T-cell (primary cell): ENCODE data around the gene AP3S2. TPM values are rescaled to one million over a fixed set of nuclear protein-coding genes. Genes with fewer than 3 reads are reported as not detected.

Source experiments
- ATAC-seq, 4 experiments: fragments of 200-7000 bp in 3 of 4; fragments of 150-1000 bp in 1 of 4; cut with Tn5 transposase; replicated peaks in 1 of 4; 1 replicate in 3 of 4; 2 replicates in 1 of 4; pipeline ENCODE4 v1.10.0; 2021; ENCODE audit warnings: moderate library complexity in 3 of 4, mild to moderate bottlenecking in 2 of 4, moderate number of reproducible peaks in 1 of 4
- CTCF ChIA-PET, 2 donors: fragments of 300-600 bp; sonication (Branson Sonifier 250); formaldehyde crosslinking; loops; one replicate each; lab custom pipeline; 2022; ENCODE audit warnings: antibody characterized with exemption in 2 of 2; lab: Charles Lee
- POLR2A ChIA-PET, 2 donors: fragments of 300-600 bp; sonication (Branson Sonifier 250); formaldehyde crosslinking; loops; one replicate each; lab custom pipeline; 2022; ENCODE audit warnings: antibody characterized with exemption in 2 of 2; lab: Charles Lee
- DNase-seq, 35 experiments: peaks; one replicate each; pipeline versions ENCODE4 v3.0.0 to v3.0.0-alpha.2; 2013 to 2023
- H3K27ac ChIP-seq: one replicate; pipeline ENCODE4 v1.5.1; 2013; ENCODE audit warnings: low read length
- H3K27me3 ChIP-seq, 2 experiments: replicated peaks in 1 of 2; 1 replicate in 1 of 2; 2 replicates in 1 of 2; pipeline versions ENCODE4 v1.6.1 to v1.7.0; 2013; ENCODE audit warnings: low read length in 1 of 2, mixed read lengths in 1 of 2; ENCODE audit not compliant: control insufficient read depth in 2 of 2, insufficient read depth in 2 of 2; ENCODE audit errors: extremely low read depth in 1 of 2
- H3K36me3 ChIP-seq, 2 donors: 1 replicate in 1 of 2; 2 replicates in 1 of 2; pipeline versions ENCODE4 v1.6.1 to v1.7.0; 2013; ENCODE audit warnings: low read length in 1 of 2; ENCODE audit not compliant: control insufficient read depth in 2 of 2, insufficient read depth in 1 of 2; ENCODE audit errors: extremely low read depth in 1 of 2
- H3K4me1 ChIP-seq, 2 experiments: 1 replicate in 1 of 2; 2 replicates in 1 of 2; pipeline versions ENCODE4 v1.6.1 to v1.7.0; 2013; ENCODE audit warnings: low read length in 2 of 2, mixed read lengths in 1 of 2; ENCODE audit not compliant: insufficient read depth in 2 of 2, control insufficient read depth in 1 of 2; ENCODE audit errors: extremely low read depth in 1 of 2
- H3K4me3 ChIP-seq, 2 donors: 1 replicate in 1 of 2; 2 replicates in 1 of 2; pipeline versions ENCODE4 v1.5.1 to v1.7.0; 2013; ENCODE audit warnings: mild to moderate bottlenecking in 2 of 2, low read length in 1 of 2, moderate library complexity in 1 of 2; ENCODE audit not compliant: control insufficient read depth in 1 of 2; ENCODE audit errors: extremely low read depth in 1 of 2
- H3K9me3 ChIP-seq: 2 replicates; pipeline ENCODE4 v1.7.0; 2013
- H3K27ac Mint-ChIP-seq, 2 donors: one replicate each; pipeline ENCODE4 v1.8.0; 2020 to 2021; ENCODE audit warnings: mild to moderate bottlenecking in 2 of 2, mixed read lengths in 2 of 2
- H3K27me3 Mint-ChIP-seq, 2 donors: one replicate each; pipeline ENCODE4 v1.8.0; 2021 to 2022; ENCODE audit warnings: mixed read lengths in 2 of 2
- H3K36me3 Mint-ChIP-seq: one replicate; pipeline ENCODE4 v1.8.0; 2021; ENCODE audit warnings: mixed read lengths
- H3K4me1 Mint-ChIP-seq, 3 donors: one replicate each; pipeline ENCODE4 v1.8.0; 2020 to 2022; ENCODE audit warnings: mixed read lengths in 3 of 3, mild to moderate bottlenecking in 1 of 3
- H3K4me3 Mint-ChIP-seq, 3 donors: one replicate each; pipeline ENCODE4 v1.8.0; 2020 to 2022; ENCODE audit warnings: mild to moderate bottlenecking in 3 of 3, mixed read lengths in 3 of 3, moderate library complexity in 3 of 3
- H3K9me3 Mint-ChIP-seq, 3 donors: one replicate each; pipeline ENCODE4 v1.8.0; 2020 to 2022; ENCODE audit warnings: mixed read lengths in 3 of 3
- WGBS: methylation state at CpG from one replicate; pipeline ENCODE4 v1.1.5; 2013; ENCODE audit warnings: missing lambda C conversion rate; ENCODE audit not compliant: insufficient coverage; 5-methylcytosine and 5-hydroxymethylcytosine counted together
- total RNA-seq, 35 experiments: library from RNA in 6 of 35; stranded (reverse) in 6 of 35; fragments of 120-200 nt in 1 of 35; gene quantifications; one replicate each; pipeline versions ENCODE4 v1.2.1 to v1.2.4 and lab custom pipeline; 2013 to 2026

The AP3S2 gene
- total RNA-seq, 5 donors from 2014 or later (not counting 1 experiment from before 2014, with no cell fraction given): 22.8 to 30.5 (median 24.9) TPM

DNA sequence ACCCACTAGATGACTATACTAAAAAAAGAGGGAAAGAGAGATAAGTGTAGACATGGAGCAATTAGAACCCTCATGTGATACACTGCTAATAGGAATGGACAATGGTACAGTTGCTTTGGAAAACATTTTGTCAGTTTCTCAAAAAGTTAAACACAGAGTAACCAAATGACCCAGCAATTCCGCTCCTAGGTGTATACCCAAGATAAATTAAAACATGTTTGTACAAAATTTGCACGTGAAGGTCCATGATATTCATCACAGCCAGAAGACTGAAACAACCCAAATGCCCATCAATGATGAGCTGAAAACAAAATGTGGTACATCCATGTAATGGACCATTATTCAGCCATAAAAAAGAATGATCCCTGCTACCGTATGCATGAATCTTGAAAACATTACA is 105.8 kb downstream of the AP3S2 start:
- no peaks in the 10 kb centered on the region for H3K4me1 Mint-ChIP-seq
- peaks cover 0 to 16% of the 10 kb centered on the region in 2 donors for H3K27me3 Mint-ChIP-seq
- Histone ChIP-seq H3K27me3 (peaks cover 0 to 33% of the 10 kb centered on the region in 2 experiments), H3K27ac (no peak overlapping the region), H3K4me3 (no peak overlapping the region), H3K9me3 (no peaks in the 10 kb centered on the region), H3K4me1 (no peaks in the 10 kb centered on the region), H3K36me3 (no peaks in the 10 kb centered on the region)
- POLR2A ChIA-PET: no interaction called here
- CTCF ChIA-PET: no interaction called here
- H3K4me3 Mint-ChIP-seq: no peak overlapping the region
- no peak overlapping the region for H3K27ac Mint-ChIP-seq
- ATAC-seq: no peak
- peaks cover 2% of the 10 kb centered on the region for H3K36me3 Mint-ChIP-seq
- H3K9me3 Mint-ChIP-seq: peaks cover 4 to 12% (median 8%) of the 10 kb centered on the region in 3 donors
- no peak for DNase-seq
- no CpG with 5 or more reads among the region's 3 CpGs for WGBS

DNA sequence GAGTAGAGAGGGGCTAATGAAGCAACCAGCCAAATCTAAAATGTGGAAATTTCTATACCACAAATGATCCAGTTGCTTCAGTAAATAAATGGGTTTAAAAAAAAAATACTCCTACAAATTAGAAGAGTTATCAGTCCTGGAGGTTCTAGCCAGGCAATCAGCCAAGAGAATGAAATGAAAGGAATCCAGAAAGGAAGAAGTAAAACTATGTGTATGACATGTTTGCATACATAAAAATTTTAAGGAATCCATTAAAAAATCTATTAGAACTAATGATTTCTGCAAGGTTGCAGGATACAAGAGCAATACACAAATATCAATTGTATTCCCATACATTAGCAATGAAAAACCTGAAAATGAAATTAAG is 108.0 kb downstream of the AP3S2 start:
- ATAC-seq (no peak), DNase-seq (no peak)
- Mint-ChIP-seq H3K36me3 (peaks cover 2% of the 10 kb centered on the region), H3K27ac (no peak overlapping the region), H3K4me1 (peaks cover 0 to under 1% (median 0%) of the 10 kb centered on the region in 3 donors), H3K27me3 (peaks cover 1 to 15% of the 10 kb centered on the region in 2 donors), H3K9me3 (peaks cover 4 to 12% (median 8%) of the 10 kb centered on the region in 3 donors), H3K4me3 (no peak overlapping the region)
- Histone ChIP-seq H3K4me3 (no peak overlapping the region), H3K36me3 (no peaks in the 10 kb centered on the region), H3K4me1 (no peaks in the 10 kb centered on the region), H3K9me3 (no peaks in the 10 kb centered on the region), H3K27me3 (peaks cover 0 to 37% of the 10 kb centered on the region in 2 experiments), H3K27ac (no peak overlapping the region)
- ChIA-PET POLR2A (no interaction called here), CTCF (no interaction called here)

DNA sequence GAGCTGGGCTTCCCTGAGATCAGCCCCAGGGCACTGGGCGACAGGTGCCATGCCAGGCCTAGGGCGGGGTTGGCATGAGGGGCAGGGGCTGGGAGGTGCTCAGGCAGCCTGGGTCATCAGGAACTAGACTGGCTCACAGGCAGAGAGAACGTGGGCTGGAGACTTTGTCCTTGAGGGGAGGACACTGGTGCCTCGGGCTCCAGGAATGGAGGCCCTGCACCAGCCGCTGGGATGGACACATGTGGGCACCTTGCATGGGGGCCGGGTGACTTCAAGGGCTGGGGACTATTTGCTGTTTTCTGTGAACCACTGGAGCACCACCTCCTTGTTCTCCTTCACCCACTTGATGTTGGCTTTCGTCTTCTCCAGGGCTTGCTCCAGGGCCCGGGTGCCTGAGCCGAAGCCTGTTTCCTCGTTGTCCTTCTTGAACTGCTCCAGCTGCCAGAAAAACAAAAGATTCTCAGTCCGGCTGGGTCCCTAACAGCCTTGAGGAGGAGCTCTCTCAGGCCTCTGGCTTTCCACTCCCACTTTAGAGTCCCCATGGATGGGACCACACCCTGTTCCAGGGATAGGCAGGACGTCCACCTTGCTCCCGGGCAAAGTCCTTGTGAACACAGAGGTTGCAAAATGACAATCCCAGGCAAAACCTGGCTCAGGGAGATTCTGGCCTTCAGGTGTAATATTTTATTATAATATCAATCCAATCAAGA is 108.6 kb downstream of the AP3S2 start:
- H3K36me3 Mint-ChIP-seq: peaks cover 2% of the 10 kb centered on the region
- Histone ChIP-seq H3K27me3 (peaks cover 0 to 40% of the 10 kb centered on the region in 2 experiments), H3K9me3 (no peaks in the 10 kb centered on the region), H3K36me3 (no peaks in the 10 kb centered on the region), H3K27ac (no peak overlapping the region), H3K4me1 (no peaks in the 10 kb centered on the region), H3K4me3 (no peak overlapping the region)
- CTCF ChIA-PET: no interaction called here
- ATAC-seq (no peak), DNase-seq (no peak)
- H3K27ac Mint-ChIP-seq: no peak overlapping the region
- POLR2A ChIA-PET: no interaction called here
- H3K4me3 Mint-ChIP-seq: no peak overlapping the region
- H3K27me3 Mint-ChIP-seq: peaks cover 6 to 18% of the 10 kb centered on the region in 2 donors
- peaks cover 0 to 3% (median 0%) of the 10 kb centered on the region in 3 donors for H3K4me1 Mint-ChIP-seq
- WGBS: 87% methylated on average over 11 of the region's 13 CpGs
- H3K9me3 Mint-ChIP-seq: peaks cover 4 to 12% (median 8%) of the 10 kb centered on the region in 3 donors

DNA sequence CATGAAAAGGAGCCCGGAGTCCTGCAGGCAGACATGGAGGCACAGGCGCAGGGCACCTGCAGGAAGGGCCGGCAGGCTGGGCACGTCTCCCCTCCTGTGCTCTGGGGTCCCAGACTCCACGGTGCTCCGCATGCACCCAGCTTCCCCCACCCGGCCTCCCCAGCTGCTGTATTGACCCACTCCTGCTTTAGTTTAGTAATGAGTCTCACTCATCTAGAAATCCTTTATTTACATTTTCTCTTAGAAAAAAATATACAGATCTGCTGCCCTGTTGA is 109.2 kb downstream of the AP3S2 start:
- Mint-ChIP-seq H3K4me3 (no peak overlapping the region), H3K27ac (no peak overlapping the region), H3K27me3 (peaks cover 8 to 17% of the 10 kb centered on the region in 2 donors), H3K9me3 (peaks cover 4 to 12% (median 8%) of the 10 kb centered on the region in 3 donors), H3K36me3 (peaks cover 2% of the 10 kb centered on the region), H3K4me1 (peaks cover 0 to 3% (median 0%) of the 10 kb centered on the region in 3 donors)
- Histone ChIP-seq H3K4me1 (no peaks in the 10 kb centered on the region), H3K27ac (no peak overlapping the region), H3K4me3 (no peak overlapping the region), H3K9me3 (no peaks in the 10 kb centered on the region), H3K27me3 (peaks cover 0 to 43% of the 10 kb centered on the region in 2 experiments), H3K36me3 (no peaks in the 10 kb centered on the region)
- CTCF ChIA-PET: no interaction called here
- POLR2A ChIA-PET: no interaction called here
- 86% methylated on average over 4 of the region's 7 CpGs for WGBS
- DNase-seq (no peak), ATAC-seq (no peak)

DNA sequence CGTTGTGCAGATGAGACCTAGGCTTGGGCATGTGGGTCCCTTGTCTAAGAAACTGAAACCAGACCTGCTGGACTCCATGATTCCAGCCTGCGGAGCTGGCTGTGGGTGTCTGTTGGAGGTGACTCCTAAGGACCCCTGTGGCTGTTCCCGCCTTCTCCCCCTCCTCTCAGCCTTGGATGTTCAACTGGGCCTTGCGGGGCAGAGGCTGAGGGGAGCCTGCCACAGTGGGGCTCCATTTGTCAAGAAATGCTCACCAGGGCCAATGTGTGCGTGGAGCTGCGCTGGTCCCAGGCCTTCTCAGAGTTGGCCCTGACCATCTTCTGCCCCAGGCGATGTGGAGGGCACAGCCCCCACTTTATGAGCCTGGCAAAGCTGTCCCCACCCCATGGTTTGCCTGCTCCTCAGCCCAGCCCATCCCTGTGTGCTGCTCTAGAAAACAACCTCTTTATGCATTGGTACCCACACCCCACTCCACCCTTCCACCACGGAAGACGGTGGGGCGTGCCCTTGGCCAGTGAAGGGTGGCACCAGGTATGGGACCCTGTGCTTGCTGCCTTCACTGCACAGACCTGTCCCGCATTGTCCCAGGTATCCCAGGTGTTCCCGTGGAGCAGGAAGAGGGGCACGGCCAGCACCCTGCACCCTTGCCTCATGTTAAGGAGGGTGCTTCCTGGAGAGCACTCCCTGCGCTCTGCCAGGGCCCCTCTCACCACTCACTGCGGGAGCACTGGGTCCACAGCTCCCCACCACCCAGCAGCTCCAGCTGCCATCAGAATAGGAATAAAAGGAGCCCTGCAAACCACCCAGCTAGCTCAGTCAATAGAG is 109.7 kb downstream of the AP3S2 start:
- no peak overlapping the region for H3K27ac Mint-ChIP-seq
- Histone ChIP-seq H3K27ac (no peak overlapping the region), H3K4me1 (no peaks in the 10 kb centered on the region), H3K36me3 (no peaks in the 10 kb centered on the region), H3K4me3 (no peak overlapping the region), H3K27me3 (peaks cover 0 to 43% of the 10 kb centered on the region in 2 experiments), H3K9me3 (no peaks in the 10 kb centered on the region)
- DNase-seq (no peak), ATAC-seq (no peak)
- ChIA-PET POLR2A (no interaction called here), CTCF (no interaction called here)
- peaks cover 0 to 3% (median 0%) of the 10 kb centered on the region in 3 donors for H3K4me1 Mint-ChIP-seq
- WGBS: 90% methylated on average over 10 of the region's 15 CpGs
- H3K4me3 Mint-ChIP-seq: no peak overlapping the region
- H3K36me3 Mint-ChIP-seq: peaks cover 2% of the 10 kb centered on the region
- peaks cover 4 to 12% (median 8%) of the 10 kb centered on the region in 3 donors for H3K9me3 Mint-ChIP-seq
- peaks cover 8 to 17% of the 10 kb centered on the region in 2 donors for H3K27me3 Mint-ChIP-seq

DNA sequence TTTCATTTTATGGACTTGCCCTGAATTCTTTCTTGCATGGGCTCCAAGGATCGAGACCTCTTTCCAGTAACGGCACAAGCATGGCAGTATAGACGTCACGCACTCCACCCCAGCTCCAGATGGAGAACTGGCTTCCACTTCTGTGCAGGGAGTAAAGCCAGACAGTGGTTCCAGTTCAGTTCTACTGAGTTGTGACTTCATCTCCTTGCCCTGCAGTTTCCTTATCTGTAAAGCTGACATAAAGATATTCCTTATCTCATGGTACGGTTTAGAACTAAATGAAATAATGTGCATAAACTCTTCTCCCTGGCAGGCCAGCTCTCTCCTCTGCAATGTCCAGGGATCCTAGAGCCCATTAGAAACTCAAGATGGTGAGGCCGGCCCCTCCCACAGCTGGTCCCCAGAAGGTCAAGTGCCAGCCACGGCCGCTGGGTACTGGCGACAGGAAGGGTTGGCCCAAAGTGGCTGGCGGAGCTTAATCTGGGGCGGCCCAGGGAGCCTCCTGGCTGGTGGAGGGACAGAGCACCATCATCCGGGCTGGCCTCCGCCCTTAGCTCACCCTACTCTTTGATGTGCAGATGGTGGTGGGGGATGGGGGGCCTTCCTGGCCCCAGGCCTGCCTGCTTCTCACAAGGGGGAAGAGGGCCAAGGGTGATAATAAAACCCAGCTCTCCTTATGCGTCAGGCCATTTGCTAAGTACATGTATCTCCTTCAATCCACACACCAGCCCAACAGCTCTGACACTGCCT is 110.5 kb downstream of the AP3S2 start:
- 91% methylated on average over 12 of the region's 14 CpGs for WGBS
- Mint-ChIP-seq H3K4me1 (peaks cover 0 to 3% (median 0%) of the 10 kb centered on the region in 3 donors), H3K4me3 (no peak overlapping the region), H3K9me3 (peaks cover 4 to 10% (median 8%) of the 10 kb centered on the region in 3 donors), H3K27me3 (peaks cover 9 to 19% of the 10 kb centered on the region in 2 donors), H3K36me3 (peaks cover 2% of the 10 kb centered on the region), H3K27ac (no peak overlapping the region)
- Histone ChIP-seq H3K9me3 (no peaks in the 10 kb centered on the region), H3K4me3 (no peak overlapping the region), H3K27me3 (peaks cover 0 to 47% of the 10 kb centered on the region in 2 experiments), H3K27ac (no peak overlapping the region), H3K4me1 (no peaks in the 10 kb centered on the region), H3K36me3 (no peaks in the 10 kb centered on the region)
- CTCF ChIA-PET: interaction anchor here in 1 of 2 donors (0.6 kb wide), 1 partner anchor 12 kb away, joined by 4 read pairs; no protein-coding TSS in a partner anchor
- ATAC-seq: no peak
- DNase-seq: no peak
- POLR2A ChIA-PET: no interaction called here
